ENCODE data around the gene MARK1. TPM values are rescaled to one million over a fixed set of nuclear protein-coding genes. Genes with fewer than 3 reads are reported as not detected.
"Not testable (repeated sequence)": the region's sequence is repeated elsewhere in the genome, so short reads cannot be mapped to it uniquely, and the experiment has no call there.

Gene MARK1
- total RNA-seq, 1 donor from 2014 or later = 16.6 TPM

DNA sequence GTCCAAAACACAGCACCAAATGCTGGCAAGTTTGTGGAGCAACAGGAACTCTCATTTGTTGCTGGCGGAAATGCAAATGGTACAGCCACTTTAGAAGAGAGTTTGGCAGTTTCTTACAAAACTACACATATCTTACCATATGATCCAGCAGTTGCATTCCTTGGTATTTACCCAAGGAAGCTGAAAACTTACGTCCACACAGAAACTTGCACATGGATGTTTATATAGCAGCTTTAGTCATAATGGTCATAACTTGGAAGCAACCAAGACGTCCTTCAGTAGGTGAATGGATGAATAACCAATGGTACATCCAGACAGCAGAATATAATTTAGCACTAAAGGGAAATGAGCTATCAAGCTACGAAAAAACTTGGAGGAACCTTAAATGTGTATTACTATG is 66.4 kb downstream of the MARK1 start:
- DNase-seq (no peak), ATAC-seq (no peak)
- intact Hi-C loops (cut with micrococcal nuclease) = no loop called here

DNA sequence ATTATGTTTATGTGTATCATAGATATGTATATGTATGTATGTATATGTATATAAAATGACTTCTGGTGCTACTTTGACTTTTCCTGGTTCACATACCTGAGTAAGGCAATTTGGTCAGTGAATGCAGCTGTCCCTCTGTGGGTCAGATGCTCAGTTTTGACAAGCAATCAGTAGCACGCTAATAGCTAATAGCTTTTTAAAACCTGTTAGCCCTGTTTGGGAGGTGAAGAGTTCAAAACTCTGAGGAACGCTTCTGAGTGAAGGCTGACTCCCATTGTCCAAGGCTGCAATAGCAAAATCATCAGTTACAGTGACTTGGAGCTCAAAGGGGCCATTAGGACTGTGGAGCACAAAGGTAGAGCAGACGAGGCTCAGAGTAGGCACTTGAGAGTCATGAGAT is 67.2 kb downstream of the MARK1 start:
- DNase-seq (no peak), ATAC-seq (no peak)
- intact Hi-C loops (cut with micrococcal nuclease) = no loop called here

DNA sequence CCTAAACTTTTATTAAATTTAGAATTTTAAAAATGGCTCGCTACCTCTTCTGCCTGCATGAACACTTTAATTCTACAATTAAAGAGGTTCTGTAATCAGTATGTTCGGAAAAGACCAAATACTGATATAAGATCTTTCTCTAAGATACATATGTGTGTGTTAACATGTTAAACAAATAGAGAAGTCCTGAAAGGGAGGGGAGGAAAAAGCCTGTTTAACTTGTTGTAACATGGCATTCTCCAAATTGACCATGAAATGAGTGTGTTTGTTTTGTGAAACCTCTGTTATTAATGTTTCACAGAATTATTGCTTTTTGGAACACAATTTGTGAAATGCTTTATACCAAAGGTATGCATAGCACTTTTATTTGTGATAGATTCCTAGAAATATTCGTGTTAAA is 77.0 kb downstream of the MARK1 start:
- intact Hi-C loops (cut with micrococcal nuclease) = no loop called here
- no peak for DNase-seq

DNA sequence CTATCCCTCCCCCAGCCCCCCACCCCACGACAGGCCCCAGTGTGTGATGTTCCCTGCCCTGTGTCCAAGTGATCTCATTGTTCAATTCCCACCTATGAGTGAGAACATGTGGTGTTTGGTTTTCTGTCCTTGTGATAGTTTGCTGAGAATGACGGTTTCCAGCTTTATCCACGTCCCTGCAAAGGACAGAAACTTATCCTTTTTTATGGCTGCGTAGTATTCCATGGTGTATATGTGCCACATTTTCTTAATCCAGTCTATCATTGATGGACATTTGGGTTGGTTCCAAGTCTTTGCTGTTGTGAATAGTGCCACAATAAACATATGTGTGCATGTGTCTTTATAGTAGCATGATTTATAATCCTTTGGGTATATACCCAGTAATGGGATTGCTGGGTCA is 77.7 kb downstream of the MARK1 start:
- intact Hi-C loops (cut with micrococcal nuclease); DNase-seq; ATAC-seq: not testable (repeated sequence)

More for the DNA sequence above, 77.0 kb downstream of the MARK1 start:
- no peak for ATAC-seq

DNA sequence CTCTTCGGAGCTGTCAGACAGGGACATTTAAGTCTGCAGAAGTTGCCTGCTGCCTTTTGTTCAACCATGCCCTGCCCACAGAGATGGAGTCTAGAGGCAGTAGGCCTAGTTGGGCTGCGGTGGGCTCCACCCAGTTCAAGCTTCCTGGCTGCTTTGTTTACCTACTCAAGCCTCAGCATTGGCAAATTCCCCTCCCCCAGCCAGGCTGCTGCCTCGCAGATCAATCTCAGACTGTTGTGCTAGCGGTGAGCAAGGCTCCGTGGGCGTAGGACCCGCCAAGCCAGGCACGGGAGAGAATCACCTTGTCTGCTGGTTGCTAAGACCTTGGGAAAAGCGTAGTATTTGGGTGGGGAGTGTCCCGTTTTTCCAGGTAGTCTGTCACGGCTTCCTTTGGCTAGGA is 83.2 kb downstream of the MARK1 start:
- DNase-seq; intact Hi-C loops (cut with micrococcal nuclease); ATAC-seq: not testable (repeated sequence)

DNA sequence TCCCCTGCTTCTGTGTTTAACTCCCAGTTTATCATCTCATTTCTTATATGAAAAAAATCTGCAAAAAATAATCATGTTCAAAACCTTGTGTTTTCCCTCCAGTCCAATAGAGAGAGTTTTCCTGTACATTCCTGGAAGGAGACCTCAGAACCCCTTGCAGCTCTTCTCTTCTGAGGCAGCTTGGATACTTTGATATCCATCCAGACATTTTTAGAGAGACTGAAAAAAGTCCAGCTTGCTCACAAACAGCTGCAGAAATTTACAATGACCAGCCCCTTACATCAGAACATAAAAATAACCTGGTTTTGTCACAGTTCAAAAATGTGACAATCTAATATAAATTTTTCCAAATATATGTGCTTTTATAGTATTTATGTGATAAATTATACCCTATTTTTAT is 88.9 kb downstream of the MARK1 start:
- DNase-seq (no peak), ATAC-seq (no peak)
- intact Hi-C loops (cut with micrococcal nuclease) = no loop called here

DNA sequence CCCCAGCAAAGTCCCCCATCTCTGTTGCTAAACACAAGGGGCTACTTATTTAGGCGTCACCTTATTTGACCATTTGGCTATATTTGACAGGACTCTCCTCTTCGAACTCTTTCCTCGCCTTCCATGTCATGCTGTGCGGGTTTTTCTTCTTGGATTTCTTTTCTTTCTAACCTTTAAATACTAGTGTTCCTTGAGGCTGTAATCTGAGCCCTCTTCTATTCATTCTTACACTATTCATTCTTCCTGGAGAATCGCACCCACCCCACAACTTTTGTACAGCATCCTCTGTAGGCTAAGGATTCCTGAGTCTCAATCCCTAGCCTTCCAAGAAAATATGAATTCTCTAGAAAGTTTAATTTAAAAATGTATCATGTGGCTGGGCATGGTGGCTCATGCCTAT is 100.5 kb downstream of the MARK1 start:
- ATAC-seq (no peak), DNase-seq (no peak)
- intact Hi-C loops (cut with micrococcal nuclease) = no loop called here

- ATAC-seq (no peak), DNase-seq (no peak)
- intact Hi-C loops (cut with micrococcal nuclease) = no loop called here
These were observed 103.4 kb downstream of the MARK1 start for GRCh38 chr1:220631238-220631815.

GRCh38 chr1:220637759-220638158 is 109.8 kb downstream of the MARK1 start:
- intact Hi-C loops (cut with micrococcal nuclease) = no loop called here

DNA sequence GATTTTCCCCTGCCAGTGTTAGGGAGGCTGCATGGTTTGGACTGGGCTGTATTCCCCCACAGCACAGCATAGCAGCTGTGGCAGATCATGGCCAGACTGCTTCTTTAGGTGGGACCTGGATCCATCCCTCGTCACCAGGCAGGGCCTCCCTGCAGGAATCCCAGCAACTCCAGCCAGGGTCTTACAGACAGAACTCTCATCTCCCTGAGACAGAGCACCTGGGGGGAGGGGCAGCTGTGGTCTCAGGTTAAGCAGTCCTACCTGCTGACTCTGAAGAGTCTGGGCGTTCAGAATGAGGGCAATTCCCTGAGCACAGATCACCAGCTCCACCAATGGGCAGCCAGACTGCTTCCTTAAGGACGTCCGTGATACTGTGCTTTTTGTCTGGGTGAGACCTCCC is 114.3 kb downstream of the MARK1 start:
- intact Hi-C loops (cut with micrococcal nuclease) = no loop called here
- no peak for DNase-seq
- no peak for ATAC-seq

More at GRCh38 chr1:220637759-220638158, 109.8 kb downstream of the MARK1 start:
- no peak for ATAC-seq
- DNase-seq = no peak

DNA sequence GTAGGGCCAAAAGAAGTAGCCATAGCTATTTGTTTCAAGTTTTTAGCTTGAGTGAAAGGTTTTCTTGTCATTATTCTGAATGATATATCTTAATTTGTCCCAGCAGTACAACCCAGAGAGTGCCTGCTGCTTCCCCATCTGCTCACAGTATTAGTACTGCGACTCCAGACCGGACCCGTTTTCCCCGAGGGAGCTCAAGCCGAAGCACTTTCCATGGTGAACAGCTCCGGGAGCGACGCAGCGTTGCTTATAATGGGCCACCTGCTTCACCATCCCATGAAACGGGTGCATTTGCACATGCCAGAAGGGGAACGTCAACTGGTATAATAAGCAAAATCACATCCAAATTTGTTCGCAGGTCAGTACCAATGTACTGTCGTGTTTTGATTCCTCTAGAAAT is 125.1 kb downstream of the MARK1 start:
- ATAC-seq = no peak
- no peak for DNase-seq
- intact Hi-C loops (cut with micrococcal nuclease) = no loop called here

DNA sequence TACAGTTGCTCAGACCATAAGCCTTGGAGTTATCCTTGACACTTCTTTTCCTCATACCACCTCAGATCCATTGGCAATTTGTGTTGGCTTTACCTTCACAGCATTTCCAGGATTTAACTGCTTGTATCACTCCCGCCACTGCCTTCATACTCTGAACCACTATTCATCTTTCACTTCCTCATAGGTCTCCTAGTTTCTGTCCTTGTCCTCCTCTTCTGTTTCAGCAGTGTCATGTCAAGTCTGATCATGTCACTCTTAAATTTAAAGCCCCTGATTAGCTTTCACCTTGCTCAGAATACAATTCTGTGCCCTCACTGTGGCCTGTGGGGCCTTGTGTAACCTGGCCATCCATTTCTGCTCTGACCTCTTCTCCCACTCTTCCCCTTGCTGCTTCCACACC is 127.6 kb downstream of the MARK1 start:
- no peak for ATAC-seq
- intact Hi-C loops (cut with micrococcal nuclease) = no loop called here

GRCh38 chr1:220655961-220656740 is 128.2 kb downstream of the MARK1 start:
- intact Hi-C loops (cut with micrococcal nuclease) = no loop called here
- no peak for DNase-seq
- ATAC-seq = no peak

More for the DNA sequence above, 127.6 kb downstream of the MARK1 start:
- DNase-seq = no peak

GRCh38 chr1:220666349-220666748 is 138.4 kb downstream of the MARK1 start:
- intact Hi-C loops (cut with micrococcal nuclease) = no loop called here

GRCh38 chr1:220669005-220669404 is 141.1 kb downstream of the MARK1 start:
- no peak for ATAC-seq
- intact Hi-C loops (cut with micrococcal nuclease) = no loop called here
- DNase-seq = no peak

More at GRCh38 chr1:220666349-220666748, 138.4 kb downstream of the MARK1 start:
- DNase-seq = no peak
- ATAC-seq = no peak

GRCh38 chr1:220670365-220670764 is 142.4 kb downstream of the MARK1 start:
- ATAC-seq (no peak), DNase-seq (no peak)
- intact Hi-C loops (cut with micrococcal nuclease) = no loop called here

DNA sequence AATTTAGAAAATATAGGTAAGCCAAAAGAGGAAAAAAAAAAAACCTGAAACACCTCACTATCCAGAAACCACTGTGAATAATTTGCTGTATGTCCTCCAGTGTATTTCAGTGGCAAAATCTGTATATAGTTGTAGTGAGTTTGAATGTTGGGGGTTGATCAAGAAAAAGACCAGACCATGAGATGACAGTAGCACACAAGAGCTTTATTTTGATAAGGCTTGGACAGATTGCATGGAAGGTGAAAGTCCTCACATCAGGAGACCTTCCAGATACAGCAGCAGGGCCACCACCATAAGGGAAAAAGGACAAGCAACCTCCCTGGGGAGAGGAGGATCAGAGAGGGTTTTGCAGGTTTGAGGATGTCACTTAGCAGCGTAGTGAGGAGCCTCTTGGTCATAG is 146.0 kb downstream of the MARK1 start:
- intact Hi-C loops (cut with micrococcal nuclease) = no loop called here

GRCh38 chr1:220677251-220677650 is 149.3 kb downstream of the MARK1 start:
- ATAC-seq = no peak

More for the DNA sequence above, 146.0 kb downstream of the MARK1 start:
- DNase-seq = no peak
- ATAC-seq = peak; percentile 77

DNA sequence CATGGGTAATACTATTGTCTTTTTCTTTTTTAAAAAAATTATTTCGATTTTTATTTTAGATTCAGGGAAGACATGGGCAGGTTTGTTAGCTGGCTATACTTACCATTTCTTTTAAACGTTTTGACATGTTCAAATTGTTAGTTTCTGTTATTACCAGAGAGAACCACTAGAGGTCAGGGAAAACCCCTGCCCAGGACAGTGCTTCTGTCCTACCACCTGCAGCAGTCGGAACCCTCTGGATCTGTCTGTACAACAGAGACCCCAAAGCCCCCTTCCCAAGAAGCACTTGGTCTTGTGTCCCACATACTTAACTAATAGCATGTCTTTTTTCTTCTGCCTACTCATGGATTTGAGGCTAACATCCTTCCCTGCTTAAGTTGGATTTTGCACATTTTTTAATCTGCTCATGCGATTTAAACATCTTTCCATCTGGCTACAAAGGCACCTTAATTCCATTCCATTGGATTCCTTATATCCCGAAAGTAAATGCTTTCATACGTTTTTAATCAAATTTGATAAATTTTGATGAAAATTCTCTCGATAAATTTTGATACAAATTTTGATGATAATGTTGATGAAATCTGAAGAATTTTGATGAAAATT is 152.2 kb downstream of the MARK1 start:
- DNase-seq (no peak), ATAC-seq (peak; percentile 66)

More at GRCh38 chr1:220677251-220677650, 149.3 kb downstream of the MARK1 start:
- intact Hi-C loops (cut with micrococcal nuclease) = no loop called here
- DNase-seq = no peak

GRCh38 chr1:220681220-220681880 is 153.4 kb downstream of the MARK1 start:
- intact Hi-C loops (cut with micrococcal nuclease) = loop anchor here (2.0 to 5.0 kb wide), 2 partner anchors 41 to 97 kb away; no protein-coding TSS in a partner anchor
- ATAC-seq (no peak), DNase-seq (no peak)

More for the DNA sequence above, 152.2 kb downstream of the MARK1 start:
- intact Hi-C loops (cut with micrococcal nuclease) = loop anchor here (2.0 to 5.0 kb wide), 2 partner anchors 42 to 99 kb away; no protein-coding TSS in a partner anchor

All from left ventricle myocardium superior (tissue), 1 donor.